AG04449 (cell line): ENCODE measurements around the gene FBLIM1.

ENCODE experiments used
- CTCF ChIA-PET: fragments of 350-600 bp; formaldehyde crosslinking; extraction: SDS; loops from one replicate; lab custom pipeline; 2021; ENCODE audit warnings: antibody characterized with exemption; lab: Yijun Ruan, JAX
- POLR2A ChIA-PET: fragments of 400-600, 350-600 bp; formaldehyde crosslinking; extraction: SDS; loops from one replicate; lab custom pipeline; 2020; ENCODE audit warnings: antibody characterized with exemption, inconsistent platforms; lab: Yijun Ruan, JAX
- DNase-seq: peaks from one replicate; pipeline ENCODE4 v3.0.0-alpha.2; 2010; ENCODE audit warnings: low read depth, low spot score
- H3K4me3 ChIP-seq: 2 replicates; pipeline ENCODE4 v1.5.1; 2011; ENCODE audit warnings: low read depth, mild to moderate bottlenecking, control low read depth, low read length
- TF ChIP-seq, protein P1 (sequence below): IDR thresholded peaks from one replicate; pipeline ENCODE4 v1.5.1; 2011; ENCODE audit warnings: mild to moderate bottlenecking, moderate library complexity, low read length, control low read depth, inconsistent platforms; ENCODE audit not compliant: insufficient read depth; ENCODE audit errors: missing control alignments

Gene FBLIM1

GRCh38 chr1:15733726-15734226 is 24.8 kb upstream of the FBLIM1 start:
- TF ChIP-seq, protein P1, sequence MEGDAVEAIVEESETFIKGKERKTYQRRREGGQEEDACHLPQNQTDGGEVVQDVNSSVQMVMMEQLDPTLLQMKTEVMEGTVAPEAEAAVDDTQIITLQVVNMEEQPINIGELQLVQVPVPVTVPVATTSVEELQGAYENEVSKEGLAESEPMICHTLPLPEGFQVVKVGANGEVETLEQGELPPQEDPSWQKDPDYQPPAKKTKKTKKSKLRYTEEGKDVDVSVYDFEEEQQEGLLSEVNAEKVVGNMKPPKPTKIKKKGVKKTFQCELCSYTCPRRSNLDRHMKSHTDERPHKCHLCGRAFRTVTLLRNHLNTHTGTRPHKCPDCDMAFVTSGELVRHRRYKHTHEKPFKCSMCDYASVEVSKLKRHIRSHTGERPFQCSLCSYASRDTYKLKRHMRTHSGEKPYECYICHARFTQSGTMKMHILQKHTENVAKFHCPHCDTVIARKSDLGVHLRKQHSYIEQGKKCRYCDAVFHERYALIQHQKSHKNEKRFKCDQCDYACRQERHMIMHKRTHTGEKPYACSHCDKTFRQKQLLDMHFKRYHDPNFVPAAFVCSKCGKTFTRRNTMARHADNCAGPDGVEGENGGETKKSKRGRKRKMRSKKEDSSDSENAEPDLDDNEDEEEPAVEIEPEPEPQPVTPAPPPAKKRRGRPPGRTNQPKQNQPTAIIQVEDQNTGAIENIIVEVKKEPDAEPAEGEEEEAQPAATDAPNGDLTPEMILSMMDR, result no peak
- H3K4me3 ChIP-seq, result no peak overlapping the region
- ChIA-PET POLR2A (no interaction called here), CTCF (no interaction called here)
- DNase-seq, result no peak

DNA sequence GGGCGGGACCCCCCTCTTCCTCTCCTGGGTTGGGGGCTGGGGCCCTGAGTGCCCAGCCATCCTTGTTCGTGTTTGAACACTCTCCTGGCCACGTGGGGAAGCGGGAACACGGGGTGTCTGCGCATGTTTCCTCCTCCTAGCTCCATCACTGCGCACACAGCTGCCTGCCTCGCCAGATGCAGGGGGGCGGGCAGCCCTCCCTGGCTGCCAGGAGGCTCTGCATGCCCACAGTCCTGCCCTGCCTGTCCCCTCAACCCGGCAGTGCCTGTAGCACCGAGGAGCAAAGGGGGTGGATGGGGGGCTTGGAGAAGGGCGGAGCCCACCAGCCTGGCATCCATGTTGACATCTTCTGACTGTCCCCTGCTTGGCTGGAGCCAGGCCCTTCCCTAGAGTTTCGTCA is 24.3 kb upstream of the FBLIM1 start:
- no peak for DNase-seq
- ChIA-PET CTCF (no interaction called here), POLR2A (no interaction called here)
- H3K4me3 ChIP-seq, result no peak overlapping the region
- TF ChIP-seq, protein P1, result no peak

DNA sequence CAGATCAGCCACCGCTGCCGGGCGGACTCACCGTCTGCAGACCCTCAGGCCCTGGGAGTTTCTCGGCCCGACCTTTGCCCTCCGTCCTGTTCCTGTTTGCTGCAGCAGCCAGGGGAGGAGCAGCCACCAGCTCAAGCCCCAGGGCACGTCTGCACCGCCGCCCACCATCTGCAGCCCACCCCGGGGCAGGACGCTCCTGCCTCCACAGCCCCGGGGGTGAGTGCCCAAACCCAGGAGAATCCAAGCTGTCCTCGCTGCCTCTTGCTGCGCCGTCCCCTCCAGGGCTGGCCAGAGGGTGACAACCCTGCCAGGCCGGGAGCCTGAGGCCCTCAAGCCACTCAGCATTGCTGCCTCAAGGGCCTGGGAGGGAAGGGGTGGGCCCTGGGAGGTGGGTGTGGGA is 23.7 kb upstream of the FBLIM1 start:
- POLR2A ChIA-PET, result no interaction called here
- no peak overlapping the region for H3K4me3 ChIP-seq
- DNase-seq, result no peak
- CTCF ChIA-PET, result no interaction called here
- TF ChIP-seq, protein P1, result no peak

- POLR2A ChIA-PET, result no interaction called here
- TF ChIP-seq, protein P1, result no peak
- no peak for DNase-seq
- no peak overlapping the region for H3K4me3 ChIP-seq
- CTCF ChIA-PET, result no interaction called here
Measured at GRCh38 chr1:15735304-15736037, 23.1 kb upstream of the FBLIM1 start.

GRCh38 chr1:15736038-15736891 is 22.3 kb upstream of the FBLIM1 start, which contains the start of gene SLC25A34:
Gene SLC25A34 (plus strand): TSS chr1:15736258. CDS start chr1:15736486, 228 bp downstream.
- CTCF ChIA-PET, result interaction anchor here (1.0 to 1.5 kb wide), 3 partner anchors 15 to 142 kb away, joined by 3 to 5 read pairs (median 4); no protein-coding TSS in a partner anchor
- DNase-seq, result no peak

More at GRCh38 chr1:15736038-15736891, 22.3 kb upstream of the FBLIM1 start, which contains the start of gene SLC25A34:
- POLR2A ChIA-PET, result no interaction called here
- H3K4me3 ChIP-seq, result no peak within 1 kb of the TSS
- TF ChIP-seq, protein P1, result no peak
